ENCODE measurements around the gene LGMN.

DNA sequence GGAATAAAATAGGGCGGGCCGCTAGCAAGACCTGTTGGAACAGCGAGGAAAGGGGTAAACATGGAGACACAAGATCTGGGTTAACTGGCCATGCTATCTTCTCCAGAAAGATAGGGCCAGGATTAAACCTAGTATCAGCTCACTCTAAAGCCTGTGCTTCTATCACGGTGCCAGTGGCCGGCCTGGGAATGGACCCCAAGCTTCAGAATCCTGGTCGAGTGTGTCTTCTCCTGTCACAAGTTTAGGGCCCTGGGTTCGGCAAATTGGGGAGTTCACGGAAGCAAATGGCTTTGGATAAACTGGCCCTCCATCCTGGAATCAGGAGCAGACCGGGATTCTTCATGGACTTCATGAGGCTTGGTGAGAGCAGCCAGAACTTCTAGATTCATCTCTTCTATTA lies 82.2 kb downstream of the LGMN start:
- TF ChIP-seq TEAD4 (IDR thresholded peaks at IDR 0.05) (no peak), MAX (IDR thresholded peaks at IDR 0.05) (no peak), EP300 (IDR thresholded peaks at IDR 0.05; ENCODE audit: borderline replicate concordance) (no peak), YY1 (IDR thresholded peaks at IDR 0.05; ENCODE audit: low read depth) (no peak), FOXM1 (IDR thresholded peaks at IDR 0.05; ENCODE audit: borderline replicate concordance, low read depth) (no peak), NFIC (IDR thresholded peaks at IDR 0.05) (no peak), EGR1 (IDR thresholded peaks at IDR 0.05) (no peak), CREB1 (IDR thresholded peaks at IDR 0.05; ENCODE audit: low read depth) (no peak), TAF1 (IDR thresholded peaks at IDR 0.05; ENCODE audit: low read depth) (no peak), TCF12 (IDR thresholded peaks at IDR 0.05; ENCODE audit: low read depth) (no peak)

Data from Ishikawa (cell line).